Effector memory CD8-positive, alpha-beta T cell (primary cell): Measurements from ENCODE around the gene ACOXL.
"Not testable (repeated sequence)": the region's sequence is repeated elsewhere in the genome, so short reads cannot be mapped to it uniquely, and the experiment has no call there.

ENCODE experiments used
- ATAC-seq: fragments of 150-1000 bp; cut with Tn5 transposase; replicated peaks from 2 replicates; pipeline ENCODE4 v1.10.0; 2021; ENCODE audit warnings: mild to moderate bottlenecking, moderate library complexity
- DNase-seq, 3 experiments: peaks; one replicate each; pipeline ENCODE4 v3.0.0; 2021
- H3K27ac Mint-ChIP-seq, 2 donors: one replicate each; pipeline ENCODE4 v1.8.0; 2022; ENCODE audit warnings: mild to moderate bottlenecking in 2 of 2, mixed read lengths in 2 of 2, moderate library complexity in 2 of 2
- H3K27me3 Mint-ChIP-seq, 2 donors: one replicate each; pipeline ENCODE4 v1.8.0; 2022; ENCODE audit warnings: mixed read lengths in 2 of 2
- H3K36me3 Mint-ChIP-seq: one replicate; pipeline ENCODE4 v1.8.0; 2022; ENCODE audit warnings: mild to moderate bottlenecking, moderate library complexity, mixed read lengths; ENCODE audit not compliant: insufficient read depth
- H3K4me1 Mint-ChIP-seq, 2 donors: one replicate each; pipeline ENCODE4 v1.8.0; 2022; ENCODE audit warnings: low read depth in 2 of 2, mixed read lengths in 2 of 2
- H3K4me3 Mint-ChIP-seq, 2 donors: one replicate each; pipeline ENCODE4 v1.8.0; 2022; ENCODE audit warnings: mild to moderate bottlenecking in 2 of 2, mixed read lengths in 2 of 2, moderate library complexity in 2 of 2
- H3K9me3 Mint-ChIP-seq, 2 donors: one replicate each; pipeline ENCODE4 v1.8.0; 2022; ENCODE audit warnings: mixed read lengths in 2 of 2

The ACOXL gene

DNA sequence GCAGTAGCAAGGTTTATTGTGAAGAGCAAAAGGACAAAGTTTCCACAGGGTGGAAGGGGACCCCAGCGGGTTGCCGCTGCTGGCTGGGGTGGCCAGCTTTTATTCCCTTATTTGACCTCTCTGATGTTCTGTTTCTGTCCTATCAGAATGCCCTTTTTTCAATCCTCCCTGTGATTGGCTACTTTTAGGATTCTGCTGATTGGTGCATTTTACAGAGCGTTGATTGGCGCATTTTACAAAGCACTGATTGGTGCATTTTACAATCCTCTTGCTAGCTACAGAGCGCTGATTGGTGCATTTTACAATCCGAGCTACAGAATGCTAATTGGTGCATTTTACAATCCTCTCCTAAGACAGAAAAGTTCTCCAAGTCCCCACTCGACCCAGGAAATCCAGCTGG lies 123.5 kb downstream of the ACOXL start:
- H3K4me3 Mint-ChIP-seq, H3K27me3 Mint-ChIP-seq, H3K9me3 Mint-ChIP-seq, DNase-seq, H3K36me3 Mint-ChIP-seq, ATAC-seq: not testable (repeated sequence)
- H3K4me1 Mint-ChIP-seq: peaks cover 62 to 65% of the 10 kb centered on the region in 2 donors
- H3K27ac Mint-ChIP-seq: peak overlapping the region; percentile 21 to 75

DNA sequence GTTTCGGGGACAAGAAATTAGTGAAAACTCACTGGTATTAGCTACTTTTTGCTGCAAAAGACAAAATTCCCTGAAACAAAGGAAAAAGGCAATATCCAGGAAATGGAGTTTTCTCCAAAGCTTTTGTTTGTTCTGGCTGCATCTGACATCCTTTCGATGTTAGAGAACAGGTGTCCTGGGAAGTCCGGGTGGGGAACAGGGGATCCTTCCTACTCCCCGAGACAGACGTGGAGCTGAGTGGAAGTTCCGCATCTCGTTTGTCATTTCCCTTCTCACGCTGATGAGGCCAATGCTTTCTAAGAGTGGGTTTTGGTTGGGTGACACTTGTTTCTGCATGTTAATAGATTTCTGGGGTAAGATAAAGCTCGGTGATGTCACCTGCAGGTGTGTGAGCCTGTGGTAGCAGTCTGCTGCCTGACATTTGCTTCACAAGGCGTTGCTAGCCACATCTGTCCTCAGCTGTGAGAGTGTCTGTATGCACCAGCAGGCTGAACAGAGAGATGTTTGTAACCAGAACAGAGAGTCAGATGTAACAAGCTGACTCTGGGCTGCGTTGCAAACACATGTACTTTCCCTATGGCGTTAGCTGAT lies 125.9 kb downstream of the ACOXL start:
- Mint-ChIP-seq H3K36me3 (no peaks in the 10 kb centered on the region), H3K9me3 (no peaks in the 10 kb centered on the region), H3K27ac (peak overlapping the region; percentile 81 to 88), H3K4me1 (peaks cover 45% of the 10 kb centered on the region in 2 donors), H3K4me3 (peak overlapping the region; percentile 70 to 74), H3K27me3 (no peaks in the 10 kb centered on the region)
- ATAC-seq (peak; percentile 95), DNase-seq (peak; percentile 69 to 70 (median 70))

DNA sequence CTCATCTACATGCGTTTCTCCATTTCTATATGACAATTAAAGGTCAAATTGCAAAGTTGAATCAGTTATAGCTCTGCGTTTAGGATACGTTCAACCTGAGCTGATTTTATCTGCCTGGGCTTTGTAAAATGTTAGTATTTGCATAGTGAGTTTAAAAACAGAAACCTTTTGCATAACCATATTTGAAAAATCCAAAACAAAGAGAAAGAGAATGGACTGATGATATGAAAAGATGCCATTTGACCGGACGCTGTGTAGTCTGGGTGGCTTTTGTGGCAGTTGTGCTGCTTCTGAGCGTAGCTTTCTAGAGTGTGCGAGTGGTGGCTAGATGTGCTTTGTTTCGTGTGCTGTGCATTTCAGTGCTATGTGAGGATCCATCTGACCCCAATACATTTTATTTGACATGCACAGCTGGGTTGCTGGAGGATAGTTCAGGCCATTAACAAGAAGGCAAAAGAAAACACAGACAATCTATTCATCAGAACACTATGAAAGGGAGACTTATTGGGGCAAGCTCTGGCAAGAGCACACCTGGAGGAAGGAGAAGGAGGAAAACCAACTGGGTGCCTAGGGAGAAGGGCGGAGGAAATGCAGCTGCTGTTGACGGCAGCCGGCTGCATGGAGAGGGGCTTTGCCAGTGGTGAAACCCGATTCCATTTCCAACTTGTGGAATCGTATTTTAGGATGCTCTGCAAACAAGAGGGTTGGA lies 126.8 kb downstream of the ACOXL start:
- Mint-ChIP-seq H3K4me1 (peaks cover 36 to 38% of the 10 kb centered on the region in 2 donors), H3K36me3 (no peaks in the 10 kb centered on the region), H3K4me3 (peak overlapping the region; percentile 70 to 74), H3K27me3 (no peaks in the 10 kb centered on the region), H3K27ac (peak overlapping the region; percentile 81 to 88), H3K9me3 (no peaks in the 10 kb centered on the region)
- DNase-seq (no peak), ATAC-seq (no peak)

DNA sequence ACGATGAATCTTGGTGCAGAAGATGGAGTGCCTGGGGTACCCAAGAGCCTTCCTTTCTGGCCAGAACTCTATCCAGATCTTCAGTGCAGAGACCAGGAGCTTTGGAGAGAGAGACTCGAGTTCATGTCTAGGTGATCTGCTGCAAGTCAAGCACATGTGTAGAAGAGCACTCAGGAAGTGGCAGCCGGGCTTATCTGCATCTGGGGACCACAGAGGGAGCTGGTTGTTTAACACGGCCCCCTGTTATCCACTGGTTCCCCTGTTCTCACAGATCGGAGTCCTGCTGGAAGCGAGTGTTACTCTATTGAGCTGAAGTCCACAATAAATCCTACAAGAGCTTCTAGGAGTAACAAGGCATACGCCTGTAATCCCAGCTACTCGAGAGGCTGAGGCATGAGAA lies 128.3 kb downstream of the ACOXL start:
- Mint-ChIP-seq H3K27ac (peak overlapping the region; percentile 66 to 76), H3K9me3 (no peaks in the 10 kb centered on the region), H3K4me3 (peak overlapping the region; percentile 70), H3K4me1 (peaks cover 35 to 40% of the 10 kb centered on the region in 2 donors), H3K27me3 (no peaks in the 10 kb centered on the region), H3K36me3 (no peaks in the 10 kb centered on the region)
- no peak for ATAC-seq
- peak in 1 of 3 experiments; percentile 12 for DNase-seq

DNA sequence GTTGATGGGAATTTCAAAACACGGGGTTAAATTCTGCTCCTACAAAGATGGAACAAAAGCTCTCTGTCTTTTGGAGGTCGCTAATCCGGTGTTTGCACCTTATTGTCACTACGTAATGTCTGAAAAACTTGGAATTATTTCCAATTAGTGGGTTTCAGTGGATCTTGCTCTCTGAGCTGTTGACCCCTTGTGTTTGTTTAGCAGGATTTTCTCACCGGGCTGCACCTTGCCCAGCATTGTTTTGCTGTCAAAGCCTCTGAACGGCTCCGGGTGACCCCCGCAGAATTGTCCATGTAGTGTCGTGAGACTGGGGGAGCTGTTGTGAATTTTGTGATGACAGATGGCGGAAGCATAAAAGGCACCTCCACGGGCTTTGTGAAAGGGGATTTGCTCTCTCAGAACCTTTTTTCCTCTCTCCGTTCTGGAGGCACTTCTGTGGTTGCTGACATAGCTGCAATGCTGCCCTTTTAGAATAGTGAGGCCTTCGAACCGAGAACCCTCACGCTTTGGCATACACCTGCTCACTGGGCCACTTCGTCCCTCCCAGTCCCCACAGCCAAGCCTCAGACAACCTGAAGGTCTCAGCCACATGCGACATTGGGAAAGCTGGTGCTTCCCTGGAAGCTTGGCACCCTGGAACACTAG lies 129.4 kb downstream of the ACOXL start:
- Mint-ChIP-seq H3K27ac (no peak overlapping the region), H3K4me1 (peaks cover 43 to 44% of the 10 kb centered on the region in 2 donors), H3K27me3 (no peaks in the 10 kb centered on the region), H3K9me3 (no peaks in the 10 kb centered on the region), H3K36me3 (no peaks in the 10 kb centered on the region), H3K4me3 (no peak overlapping the region)
- ATAC-seq: no peak
- DNase-seq: no peak

DNA sequence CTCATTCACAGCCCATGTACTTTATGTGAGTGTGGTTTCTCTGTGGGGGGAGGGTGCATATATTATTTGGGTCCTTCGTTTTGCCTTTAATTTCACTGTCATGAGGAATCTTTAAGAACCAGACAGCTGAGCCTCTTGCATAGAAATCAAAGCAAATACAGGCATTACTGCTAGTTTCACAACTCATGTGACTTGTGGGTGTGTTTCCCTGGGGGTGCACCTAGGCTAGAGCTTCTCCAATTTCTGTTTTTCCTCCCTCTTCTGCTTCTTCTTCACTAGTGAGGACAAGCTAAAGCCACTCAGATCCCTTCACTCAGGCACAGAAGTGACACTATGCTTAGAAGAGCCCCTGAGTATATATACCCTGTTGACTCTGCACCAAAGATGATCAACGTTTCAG lies 131.4 kb downstream of the ACOXL start:
- H3K4me1 Mint-ChIP-seq: peaks cover 36 to 37% of the 10 kb centered on the region in 2 donors
- ATAC-seq (no peak), DNase-seq (no peak)
- no peak overlapping the region for H3K27ac Mint-ChIP-seq
- H3K9me3 Mint-ChIP-seq: no peaks in the 10 kb centered on the region
- H3K27me3 Mint-ChIP-seq: no peaks in the 10 kb centered on the region
- H3K36me3 Mint-ChIP-seq: peaks cover 2% of the 10 kb centered on the region
- no peak overlapping the region for H3K4me3 Mint-ChIP-seq

DNA sequence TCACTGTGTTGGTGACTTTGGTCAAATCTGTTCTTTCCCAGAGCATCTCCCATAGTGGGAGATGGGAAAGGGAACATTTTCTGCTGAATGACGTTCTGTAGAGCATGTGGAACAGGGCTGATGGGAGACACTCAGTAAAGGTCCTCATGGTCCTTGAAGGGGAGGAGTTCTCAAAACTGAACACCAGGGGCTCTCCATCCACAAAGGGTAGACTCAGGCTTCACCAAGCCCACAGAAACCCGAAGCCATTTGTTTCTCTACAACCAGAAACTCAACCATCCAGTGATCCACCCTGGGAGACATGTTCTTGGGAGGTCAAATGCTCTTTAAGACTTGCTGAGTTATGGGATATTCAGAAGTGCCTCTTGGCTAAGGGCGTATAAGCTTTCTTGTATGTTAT lies 131.8 kb downstream of the ACOXL start:
- ATAC-seq (no peak), DNase-seq (no peak)
- no peaks in the 10 kb centered on the region for H3K9me3 Mint-ChIP-seq
- H3K27me3 Mint-ChIP-seq: no peaks in the 10 kb centered on the region
- peaks cover 2% of the 10 kb centered on the region for H3K36me3 Mint-ChIP-seq
- no peak overlapping the region for H3K4me3 Mint-ChIP-seq
- no peak overlapping the region for H3K27ac Mint-ChIP-seq
- H3K4me1 Mint-ChIP-seq: peaks cover 31 to 32% of the 10 kb centered on the region in 2 donors

DNA sequence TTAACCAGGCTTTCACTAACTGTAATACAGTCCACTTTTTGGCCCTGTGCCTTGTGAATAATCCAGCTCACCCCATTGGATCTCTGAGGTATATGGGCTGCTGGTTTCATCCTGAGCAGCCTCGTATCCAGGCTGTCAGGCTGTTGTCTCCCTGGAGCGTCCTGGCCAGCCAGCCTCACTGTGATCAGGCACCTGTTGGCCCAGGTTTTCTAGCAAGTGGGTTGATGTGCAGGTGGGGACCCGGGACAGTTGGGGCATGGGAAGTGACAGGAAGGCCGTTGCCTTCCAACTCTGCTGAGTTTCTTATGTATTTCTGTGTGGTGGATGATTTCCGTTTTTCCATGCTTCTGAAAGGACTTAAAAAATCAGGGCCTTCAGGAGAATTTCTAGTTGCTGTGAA lies 132.4 kb downstream of the ACOXL start:
- peaks cover 2% of the 10 kb centered on the region for H3K36me3 Mint-ChIP-seq
- peaks cover 28 to 29% of the 10 kb centered on the region in 2 donors for H3K4me1 Mint-ChIP-seq

DNA sequence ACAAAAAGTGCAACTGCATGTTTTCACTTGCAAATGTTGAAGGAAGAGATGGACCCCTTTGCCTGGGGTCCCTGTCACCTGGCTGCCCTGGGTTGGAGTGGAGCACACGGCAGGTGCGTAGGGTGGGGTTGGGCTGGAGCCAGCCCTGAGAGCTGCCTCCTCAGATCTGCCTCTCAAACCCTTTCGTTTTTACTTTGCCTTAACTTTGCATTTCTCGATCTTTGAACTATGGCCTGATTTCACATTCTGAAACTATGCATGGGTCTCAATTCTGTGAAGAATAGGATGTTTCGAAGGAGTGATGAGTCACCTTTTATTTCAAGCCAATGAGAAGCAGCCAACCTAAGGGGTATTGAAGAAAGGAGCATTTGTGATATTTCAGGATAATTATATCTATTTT lies 132.8 kb downstream of the ACOXL start:
- H3K4me3 Mint-ChIP-seq: peak overlapping the region; percentile 49 to 71
- no peak for DNase-seq
- ATAC-seq: peak; percentile 64
- H3K27me3 Mint-ChIP-seq: no peaks in the 10 kb centered on the region
- H3K27ac Mint-ChIP-seq: peak overlapping the region; percentile 29 to 32
- peaks cover 24 to 25% of the 10 kb centered on the region in 2 donors for H3K4me1 Mint-ChIP-seq
- H3K9me3 Mint-ChIP-seq: no peaks in the 10 kb centered on the region
- H3K36me3 Mint-ChIP-seq: peaks cover 2% of the 10 kb centered on the region

More for the DNA sequence above, 132.4 kb downstream of the ACOXL start:
- DNase-seq (no peak), ATAC-seq (no peak)
- H3K27ac Mint-ChIP-seq: peak overlapping the region; percentile 29 to 32
- peak overlapping the region in 1 of 2 donors; percentile 71 for H3K4me3 Mint-ChIP-seq
- no peaks in the 10 kb centered on the region for H3K9me3 Mint-ChIP-seq
- H3K27me3 Mint-ChIP-seq: no peaks in the 10 kb centered on the region

DNA sequence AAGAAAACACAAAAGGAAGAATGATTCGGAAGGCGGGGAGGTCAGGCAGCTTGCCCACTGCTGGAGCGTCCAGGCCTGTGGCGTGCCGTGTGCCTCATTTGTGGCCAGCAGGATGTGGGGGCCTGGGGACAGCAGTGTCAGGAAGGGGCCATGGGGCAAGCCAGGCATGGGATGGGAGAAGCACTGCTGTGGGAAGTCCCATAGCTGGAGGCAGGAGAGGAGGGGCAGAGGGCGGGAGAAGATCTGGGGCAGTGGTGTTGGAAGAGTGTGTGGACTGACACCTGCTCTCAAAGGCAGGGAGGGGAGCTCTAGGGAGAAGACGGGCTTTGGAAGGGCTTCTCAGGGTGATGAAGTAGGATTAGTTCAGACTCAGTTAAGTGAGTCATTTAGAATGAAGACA lies 133.7 kb downstream of the ACOXL start:
- H3K4me1 Mint-ChIP-seq: peaks cover 16 to 17% of the 10 kb centered on the region in 2 donors
- DNase-seq (no peak), ATAC-seq (no peak)
- peaks cover 2% of the 10 kb centered on the region for H3K36me3 Mint-ChIP-seq
- no peaks in the 10 kb centered on the region for H3K9me3 Mint-ChIP-seq
- no peak overlapping the region for H3K4me3 Mint-ChIP-seq
- peak overlapping the region in 1 of 2 donors; percentile 4 for H3K27ac Mint-ChIP-seq
- no peaks in the 10 kb centered on the region for H3K27me3 Mint-ChIP-seq

DNA sequence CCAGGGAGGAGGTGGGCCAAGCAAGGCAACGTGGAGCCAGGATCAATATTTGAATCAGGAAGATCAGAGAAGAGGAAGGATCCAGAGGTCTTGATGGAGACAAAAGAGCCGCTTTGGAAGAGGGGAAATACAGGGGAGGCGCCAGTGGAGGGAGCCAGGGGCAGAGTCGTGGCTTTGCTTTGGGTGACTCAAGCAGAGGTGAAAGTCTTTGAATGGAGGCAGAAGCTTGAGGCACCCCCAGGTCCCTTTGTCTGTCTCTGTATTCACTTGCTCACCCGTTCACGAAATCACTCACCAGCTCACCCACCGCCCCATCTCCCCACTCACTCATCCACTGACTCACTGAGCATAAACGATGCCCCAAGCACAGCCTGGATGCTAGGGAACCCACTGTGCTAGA lies 134.1 kb downstream of the ACOXL start:
- H3K36me3 Mint-ChIP-seq: peaks cover 2% of the 10 kb centered on the region
- H3K9me3 Mint-ChIP-seq: no peaks in the 10 kb centered on the region
- DNase-seq (no peak), ATAC-seq (no peak)
- H3K4me3 Mint-ChIP-seq: no peak overlapping the region
- peaks cover 14 to 15% of the 10 kb centered on the region in 2 donors for H3K4me1 Mint-ChIP-seq
- no peaks in the 10 kb centered on the region for H3K27me3 Mint-ChIP-seq
- H3K27ac Mint-ChIP-seq: peak overlapping the region; percentile 4 to 18

DNA sequence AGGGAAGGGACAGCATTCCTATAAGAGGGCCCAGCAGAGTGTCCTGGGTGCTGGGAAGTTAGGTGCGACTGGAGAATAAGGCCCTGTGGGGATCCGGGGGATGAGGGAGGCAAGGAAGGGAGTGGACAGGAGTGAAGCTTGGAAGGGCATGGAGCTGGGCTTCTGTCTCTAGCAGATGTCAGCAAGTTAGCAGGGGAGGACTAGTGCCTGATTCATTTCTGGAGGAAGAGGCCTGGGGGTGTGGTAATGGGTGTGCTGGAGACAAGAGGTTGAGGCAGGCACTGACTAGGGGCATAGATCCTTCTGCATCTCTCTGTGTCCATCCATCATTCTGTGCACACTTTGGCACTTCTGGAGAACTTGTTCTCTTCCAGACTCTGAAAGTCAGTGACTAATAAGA lies 134.7 kb downstream of the ACOXL start:
- H3K9me3 Mint-ChIP-seq: no peaks in the 10 kb centered on the region
- H3K36me3 Mint-ChIP-seq: peaks cover 2% of the 10 kb centered on the region
- peaks cover 14 to 15% of the 10 kb centered on the region in 2 donors for H3K4me1 Mint-ChIP-seq
- no peak for DNase-seq
- H3K4me3 Mint-ChIP-seq: no peak overlapping the region
- H3K27ac Mint-ChIP-seq: peak overlapping the region in 1 of 2 donors; percentile 18
- ATAC-seq: no peak
- H3K27me3 Mint-ChIP-seq: no peaks in the 10 kb centered on the region

DNA sequence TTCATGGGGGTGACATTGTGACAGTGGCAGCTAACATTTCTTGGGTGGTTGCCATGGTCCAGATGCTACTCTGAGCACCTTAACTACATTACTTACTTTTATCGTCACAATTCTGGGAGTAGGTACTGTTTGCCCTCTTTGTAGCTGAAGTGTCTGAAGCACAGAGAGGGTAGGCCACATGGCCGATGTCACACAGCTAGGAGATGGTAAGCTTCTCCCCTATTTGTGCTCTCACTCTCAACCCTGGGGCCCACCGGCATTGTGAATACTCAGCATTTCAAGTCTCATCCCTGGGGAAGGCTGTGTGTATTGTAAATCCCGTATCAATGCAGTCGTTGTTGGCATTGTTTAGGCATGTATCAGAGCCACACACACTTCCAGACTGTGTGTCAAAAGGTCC lies 136.6 kb downstream of the ACOXL start:
- DNase-seq: no peak
- peaks cover 2% of the 10 kb centered on the region for H3K36me3 Mint-ChIP-seq
- peaks cover 14 to 15% of the 10 kb centered on the region in 2 donors for H3K4me1 Mint-ChIP-seq
- H3K4me3 Mint-ChIP-seq: no peak overlapping the region
- no peak for ATAC-seq
- no peaks in the 10 kb centered on the region for H3K9me3 Mint-ChIP-seq
- no peak overlapping the region for H3K27ac Mint-ChIP-seq
- no peaks in the 10 kb centered on the region for H3K27me3 Mint-ChIP-seq
